ENCODE data around the gene MAPK14. TPM values are rescaled to one million over a fixed set of nuclear protein-coding genes. Genes with fewer than 3 reads are reported as not detected.

The MAPK14 gene
- total and polyA plus RNA-seq, 10 of the 15 experiments (the other 5 are each of a cell fraction or from before 2014, with no cell fraction given), result 12.5 to 59.5 (median 43.0) TPM

- Histone ChIP-seq H3K9ac (ENCODE audit: control insufficient read depth, insufficient read depth, low read length) (no peak overlapping the region), H3K4me3 (no peak overlapping the region), H3K79me2 (ENCODE audit: control insufficient read depth, insufficient read depth, low read length) (no peaks in the 10 kb centered on the region), H4K20me1 (ENCODE audit: control insufficient read depth, insufficient read depth) (no peaks in the 10 kb centered on the region), H2AFZ (ENCODE audit: control insufficient read depth, low read depth, low read length) (no peak overlapping the region), H3K9me3 (replicated peaks; ENCODE audit: control insufficient read depth, insufficient read depth, low read length) (no peaks in the 10 kb centered on the region), H3K4me1 (ENCODE audit: control insufficient read depth, insufficient read depth, low read length) (peaks cover 26% of the 10 kb centered on the region), H3K4me2 (ENCODE audit: control insufficient read depth, insufficient read depth) (no peak overlapping the region), H3K36me3 (ENCODE audit: control insufficient read depth in 2 of 2, insufficient read depth in 2 of 2, low read length in 1 of 2) (no peaks in the 10 kb centered on the region; a peak in 1 of 4 replicates), H3K27ac (ENCODE audit: control insufficient read depth, insufficient read depth) (no peak overlapping the region), H3K27me3 (replicated peaks in 1 of 2; ENCODE audit: control insufficient read depth in 2 of 2, insufficient read depth in 2 of 2, low read length in 1 of 2) (no peaks in the 10 kb centered on the region)
- ChIA-PET CTCF (interaction anchor here (0.5 to 7.6 kb wide), 15 partner anchors 8 to 412 kb away, joined by 3 to 82 read pairs (median 4); partner anchors contain the start of genes MAPK13 and MAPK14), POLR2A (interaction anchor here (0.7 to 3.4 kb wide), 3 partner anchors 9 to 243 kb away, joined by 3 to 21 read pairs (median 4); partner anchors contain the start of gene MAPK13), RAD21 (ENCODE audit: unreplicated experiment) (interaction anchor here (1.7 to 3.1 kb wide), 5 partner anchors 9 to 237 kb away, joined by 8 to 35 read pairs (median 16); partner anchors contain the start of gene MAPK14), SMC1A (ENCODE audit: uncharacterized antibody, unreplicated experiment) (interaction anchor here (0.9 to 7.8 kb wide), 10 partner anchors 8 to 237 kb away, joined by 3 to 75 read pairs (median 6); partner anchors contain the start of genes MAPK13 and MAPK14)
- intact Hi-C loops (cut with micrococcal nuclease; ENCODE audit: unreplicated experiment), result loop anchor here (1.0 to 10.0 kb wide), 3 partner anchors 74 to 238 kb away; partner anchors contain the start of gene BRPF3
- ATAC-seq (no peak), FAIRE-seq (no peak), DNase-seq (ENCODE audit: low read depth, low spot score) (no peak)
- in situ Hi-C loops (cut with MboI), result loop anchor here (5.0 kb wide), 1 partner anchor 235 kb away; no protein-coding TSS in a partner anchor
- TF ChIP-seq, protein P1, sequence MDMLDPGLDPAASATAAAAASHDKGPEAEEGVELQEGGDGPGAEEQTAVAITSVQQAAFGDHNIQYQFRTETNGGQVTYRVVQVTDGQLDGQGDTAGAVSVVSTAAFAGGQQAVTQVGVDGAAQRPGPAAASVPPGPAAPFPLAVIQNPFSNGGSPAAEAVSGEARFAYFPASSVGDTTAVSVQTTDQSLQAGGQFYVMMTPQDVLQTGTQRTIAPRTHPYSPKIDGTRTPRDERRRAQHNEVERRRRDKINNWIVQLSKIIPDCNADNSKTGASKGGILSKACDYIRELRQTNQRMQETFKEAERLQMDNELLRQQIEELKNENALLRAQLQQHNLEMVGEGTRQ (IDR thresholded peaks at IDR 0.05; ENCODE audit: borderline replicate concordance, low read depth, low read length), result no peak
- no peak for TF ChIP-seq BHLHE40 (IDR thresholded peaks at IDR 0.05; ENCODE audit: borderline replicate concordance in 1 of 2, low read depth in 2 of 2, low read length in 1 of 2)
- 76% methylated on average over 11 of the region's 11 CpGs for WGBS (ENCODE audit: insufficient coverage, insufficient replicate concordance, low lambda C conversion rate, missing lambda C conversion rate)
- BruUV-seq (replicated peaks), result no TSS peak
Observed at GRCh38 chr6:36122495-36123269, 95.1 kb downstream of the MAPK14 start.
